HG03457 (cell line): ENCODE measurements around the gene METRNL.

ENCODE experiments used
- ATAC-seq: cut with Tn5 transposase; IDR thresholded peaks from one replicate; pipeline ENCODE4 v1.9.1; 2021; ENCODE audit warnings: moderate number of reproducible peaks; ENCODE audit not compliant: unreplicated experiment

The METRNL gene

GRCh38 chr17:83103943-83104311, 24.5 kb downstream of the METRNL start:
- ATAC-seq, result no peak

GRCh38 chr17:83104577-83105505, 25.4 kb downstream of the METRNL start:
- ATAC-seq, result no peak

GRCh38 chr17:83105512-83105911, 26.1 kb downstream of the METRNL start:
- no peak for ATAC-seq

- no peak for ATAC-seq
These were observed 26.7 kb downstream of the METRNL start for GRCh38 chr17:83106056-83106588.

- no peak for ATAC-seq
These were observed 27.7 kb downstream of the METRNL start for GRCh38 chr17:83106913-83107655.

- ATAC-seq, result no peak
These were observed 28.2 kb downstream of the METRNL start for GRCh38 chr17:83107656-83108048.

GRCh38 chr17:83108709-83109108, 29.3 kb downstream of the METRNL start:
- no peak for ATAC-seq

GRCh38 chr17:83109386-83109785, 30.0 kb downstream of the METRNL start:
- no peak for ATAC-seq

- no peak for ATAC-seq
These were observed 30.6 kb downstream of the METRNL start for GRCh38 chr17:83109793-83110645.

GRCh38 chr17:83110735-83111134, 31.3 kb downstream of the METRNL start:
- no peak for ATAC-seq

GRCh38 chr17:83111516-83112282, 32.3 kb downstream of the METRNL start:
- ATAC-seq, result no peak

GRCh38 chr17:83113381-83113780, 34.0 kb downstream of the METRNL start:
- no peak for ATAC-seq

GRCh38 chr17:83113792-83114191, 34.4 kb downstream of the METRNL start:
- ATAC-seq, result no peak

GRCh38 chr17:83114706-83115105, 35.3 kb downstream of the METRNL start:
- ATAC-seq, result no peak

GRCh38 chr17:83115202-83115651, 35.8 kb downstream of the METRNL start:
- ATAC-seq, result no peak

GRCh38 chr17:83115832-83116231, 36.4 kb downstream of the METRNL start:
- ATAC-seq, result no peak

GRCh38 chr17:83116311-83116771, 36.9 kb downstream of the METRNL start:
- ATAC-seq, result no peak

- ATAC-seq, result no peak
These were observed 37.6 kb downstream of the METRNL start for GRCh38 chr17:83116783-83117555.

GRCh38 chr17:83117583-83117982, 38.2 kb downstream of the METRNL start:
- no peak for ATAC-seq
